GM18909 (cell line): ENCODE measurements around the gene NINJ2.

Source experiments
- ATAC-seq: cut with Tn5 transposase; IDR thresholded peaks from one replicate; pipeline ENCODE4 v1.9.1; 2021; ENCODE audit warnings: mild to moderate bottlenecking; ENCODE audit not compliant: unreplicated experiment, poor library complexity

The NINJ2 gene

GRCh38 chr12:575129-575502, 88.1 kb downstream of the NINJ2 start:
- ATAC-seq: no peak

DNA sequence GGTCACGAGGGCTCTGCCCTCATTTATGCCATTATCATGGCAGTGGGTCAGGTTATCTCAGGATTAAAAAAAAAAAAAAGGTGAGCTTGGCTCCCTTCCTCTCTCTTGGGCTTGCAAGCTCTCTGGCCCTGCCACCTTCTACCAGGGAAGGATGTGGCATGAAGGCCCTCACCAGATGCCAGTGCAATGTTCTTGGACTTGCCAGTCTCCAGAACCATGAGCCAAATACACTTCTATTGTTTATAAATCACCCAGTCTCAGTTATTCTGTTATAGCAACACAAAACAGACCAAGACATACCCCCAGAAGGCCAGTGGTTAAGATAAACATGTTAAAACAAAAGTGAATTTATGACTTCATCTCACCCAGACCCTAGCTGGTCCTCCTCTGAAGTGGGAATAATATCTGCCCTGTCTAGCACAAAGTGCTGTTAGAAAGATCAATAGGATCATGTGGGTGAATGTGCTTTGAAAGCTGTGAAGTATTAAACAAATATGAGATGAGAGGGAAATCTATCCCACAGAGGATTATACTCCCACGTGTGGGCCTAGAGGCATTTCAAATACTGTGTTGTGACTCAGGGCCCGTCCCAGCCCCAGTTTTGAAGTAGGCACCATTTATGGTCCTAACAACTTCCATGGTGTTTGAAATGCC, 88.6 kb downstream of the NINJ2 start:
- no peak for ATAC-seq

DNA sequence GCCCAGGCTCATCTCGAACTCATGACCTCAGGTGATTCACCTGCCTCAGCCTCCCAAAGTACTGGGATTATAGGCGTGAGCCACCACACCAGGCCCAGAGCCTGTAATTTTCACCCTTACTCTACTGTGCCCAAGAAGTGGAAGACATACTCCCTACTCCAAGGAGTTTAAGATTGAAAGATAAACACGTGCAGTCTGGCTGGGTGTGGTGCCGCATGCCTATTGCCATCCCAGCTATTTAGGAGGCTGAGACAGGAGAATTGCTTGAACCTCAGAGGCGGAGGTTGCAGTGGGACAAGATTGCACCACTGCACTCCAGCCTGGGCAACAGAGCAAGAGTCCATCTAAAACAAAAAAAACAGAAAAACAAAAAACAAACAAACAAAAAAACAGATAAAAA, 90.0 kb downstream of the NINJ2 start:
- no peak for ATAC-seq

DNA sequence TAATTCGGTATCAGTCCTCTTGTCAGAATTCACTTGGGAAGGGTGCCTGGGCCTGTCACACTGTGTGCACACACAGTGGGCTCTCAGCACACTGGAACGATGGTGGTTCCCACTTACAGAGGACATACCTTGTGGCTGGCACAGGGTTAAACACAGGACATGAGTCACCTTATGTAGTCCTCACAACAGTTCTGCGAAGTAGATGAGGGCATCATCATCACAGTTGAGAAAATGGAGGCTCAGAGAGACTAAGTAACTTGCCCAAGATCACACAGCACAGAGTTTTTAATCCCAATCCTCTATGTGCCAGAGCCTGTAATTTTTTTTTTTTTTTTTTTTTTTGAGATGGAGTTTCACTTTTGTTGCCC, 90.7 kb downstream of the NINJ2 start:
- no peak for ATAC-seq

DNA sequence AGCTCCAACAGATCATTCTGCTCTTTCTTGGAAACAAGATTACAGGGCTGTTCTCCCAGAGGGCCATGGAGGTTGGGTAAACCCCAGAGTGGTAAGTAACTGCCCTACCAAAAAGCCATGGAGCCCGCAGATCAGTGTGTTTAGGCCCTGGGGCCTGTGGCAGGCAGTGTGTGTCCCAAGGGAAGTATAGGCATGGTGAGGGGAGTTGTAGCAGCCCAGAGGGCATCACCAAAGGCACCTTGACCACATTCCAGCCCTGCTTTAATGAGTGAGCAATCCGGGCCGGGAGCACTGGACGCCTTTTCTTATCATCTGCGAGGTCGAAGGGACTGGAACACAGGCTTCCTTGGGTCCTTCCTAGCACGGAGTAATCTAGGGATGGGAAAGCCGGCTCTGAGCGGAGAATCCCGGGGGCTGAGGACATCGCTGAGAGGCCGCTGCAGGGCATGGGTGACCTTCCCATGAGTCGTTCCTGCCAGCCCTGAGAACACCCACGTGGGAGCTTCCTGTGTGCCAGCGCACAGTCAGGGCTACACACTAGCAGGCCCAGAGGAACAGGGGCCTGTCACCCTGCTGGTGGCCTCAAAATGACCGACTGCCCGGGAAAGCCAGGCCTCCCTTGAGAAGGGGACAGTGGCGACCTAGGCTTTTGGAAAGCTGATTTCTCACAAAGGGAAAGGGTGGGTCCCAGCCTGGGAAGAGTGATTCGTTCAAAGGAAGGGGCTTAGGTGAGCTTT, 91.3 kb downstream of the NINJ2 start:
- ATAC-seq: no peak

DNA sequence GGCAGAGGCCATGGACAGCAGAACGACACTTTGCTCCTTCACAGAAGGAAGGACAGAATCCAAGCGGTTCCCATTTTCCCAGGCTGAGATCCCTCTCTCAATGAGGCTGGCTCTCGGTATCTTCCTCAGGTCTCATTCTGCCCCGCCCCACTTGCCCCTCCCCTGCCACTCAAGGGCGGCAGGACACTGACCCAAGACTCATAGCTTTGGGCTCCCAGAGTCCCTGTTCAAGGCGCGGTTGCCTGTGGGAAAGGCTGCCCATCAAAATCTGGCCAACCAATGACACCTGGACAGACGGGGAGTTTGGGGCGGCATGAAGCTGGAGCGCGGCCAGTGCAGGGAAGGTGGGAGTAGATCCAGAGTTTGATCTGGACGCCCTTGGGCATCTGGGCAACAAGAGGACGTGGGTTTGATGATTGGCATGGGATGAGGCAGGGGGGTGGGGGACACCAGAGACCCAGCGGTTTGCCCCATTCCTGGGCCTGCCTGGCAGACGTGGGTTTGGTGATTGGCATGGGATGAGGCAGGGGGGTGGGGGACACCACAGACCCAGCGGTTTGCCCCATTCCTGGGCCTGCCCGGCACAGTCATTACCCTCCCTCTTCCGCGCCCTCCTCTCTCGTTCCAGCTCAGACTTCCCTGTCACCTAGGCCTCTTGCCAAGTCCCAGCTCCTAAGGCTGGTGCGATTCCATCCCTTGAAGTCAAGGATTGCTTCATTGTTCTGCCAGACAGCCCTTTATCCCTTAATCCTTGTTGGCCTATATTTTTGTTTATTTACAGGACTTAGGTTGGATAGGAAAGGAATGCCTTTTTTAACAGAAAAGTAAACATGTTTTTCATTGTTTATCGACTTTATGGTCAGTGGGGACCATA, 92.1 kb downstream of the NINJ2 start:
- no peak for ATAC-seq

DNA sequence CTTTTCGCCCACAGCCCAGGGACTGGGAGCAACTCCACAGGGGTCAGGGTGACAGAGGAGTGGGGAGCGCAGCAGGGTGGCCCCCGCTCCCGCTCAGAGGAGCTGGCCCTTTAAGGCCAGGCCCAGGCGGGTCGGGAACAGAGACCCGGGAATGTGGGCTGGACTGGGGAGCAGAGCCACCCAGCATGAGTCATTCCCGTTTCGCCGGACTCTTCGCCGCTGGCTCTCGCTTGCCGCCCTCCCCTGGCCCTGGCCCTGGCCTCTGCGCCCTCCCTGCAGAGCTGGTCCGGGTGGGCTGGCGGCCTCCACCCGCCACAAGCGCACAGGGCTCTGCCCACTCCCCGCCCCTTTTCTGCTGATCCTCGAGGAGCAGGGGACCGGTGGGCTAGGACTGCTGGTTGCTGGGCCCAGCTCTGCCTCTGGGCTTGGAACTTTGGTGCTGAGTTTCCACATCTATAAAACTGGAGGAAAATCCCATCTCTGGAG, 92.8 kb downstream of the NINJ2 start:
- no peak for ATAC-seq

DNA sequence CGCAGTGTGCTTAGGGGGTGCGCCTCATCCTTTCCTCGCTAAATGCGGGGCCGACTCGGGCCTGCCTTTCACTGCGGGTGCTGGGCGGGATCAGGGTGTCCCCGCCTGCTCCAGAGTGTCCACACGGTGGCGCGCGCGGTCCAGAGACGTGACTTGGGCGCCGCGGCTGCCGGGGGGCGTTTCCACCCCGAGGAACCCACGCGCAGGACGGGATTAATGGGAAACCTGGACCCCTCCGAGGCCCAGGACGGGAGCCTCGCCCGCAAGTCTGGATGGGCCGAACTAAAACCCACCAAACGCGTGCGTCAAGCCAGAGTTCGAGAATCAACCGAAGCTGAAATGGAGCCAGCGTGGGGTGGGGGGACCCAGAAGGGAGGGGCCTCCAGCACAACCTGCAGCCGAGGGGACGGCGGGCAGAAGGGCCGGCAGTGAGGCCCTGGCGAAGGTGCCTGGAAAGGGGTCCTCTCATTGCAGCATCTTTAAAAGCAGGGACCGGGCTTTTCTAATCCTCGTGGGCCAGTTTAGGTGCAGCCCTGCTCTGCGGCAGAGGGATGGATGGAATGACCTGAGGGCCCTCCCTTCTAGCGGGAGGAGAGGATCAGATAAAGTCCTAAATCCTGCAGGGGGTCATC, 93.3 kb downstream of the NINJ2 start:
- peak; percentile 68 for ATAC-seq

DNA sequence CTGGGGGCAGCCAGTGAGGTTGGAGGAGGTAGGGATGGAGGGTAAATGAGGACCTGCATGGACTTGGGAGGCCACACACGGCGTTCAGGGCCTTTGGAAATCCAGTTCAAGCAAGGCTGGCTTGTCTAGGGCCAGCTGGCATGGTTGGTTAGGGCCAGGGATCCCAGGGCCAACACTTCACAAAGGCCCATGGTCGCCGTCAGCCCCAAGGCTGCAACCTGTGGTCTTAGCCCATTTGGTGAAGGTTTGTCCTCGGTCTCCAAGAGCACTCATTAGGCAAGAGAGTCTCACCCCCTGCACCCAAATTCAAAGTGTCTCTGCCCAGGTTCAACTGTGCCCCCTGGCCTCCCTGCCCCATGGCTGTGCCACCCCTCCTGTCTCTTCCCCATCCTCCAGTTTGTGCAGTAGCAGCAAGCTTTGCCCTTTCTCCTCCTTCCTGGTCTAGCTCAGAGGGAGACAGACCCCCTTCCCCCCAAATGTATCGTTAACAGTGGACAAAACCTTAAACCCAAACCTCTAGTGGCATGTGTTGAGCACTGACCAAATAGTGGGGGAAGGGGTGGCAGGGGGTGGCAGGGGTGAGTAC, 94.1 kb downstream of the NINJ2 start:
- no peak for ATAC-seq

DNA sequence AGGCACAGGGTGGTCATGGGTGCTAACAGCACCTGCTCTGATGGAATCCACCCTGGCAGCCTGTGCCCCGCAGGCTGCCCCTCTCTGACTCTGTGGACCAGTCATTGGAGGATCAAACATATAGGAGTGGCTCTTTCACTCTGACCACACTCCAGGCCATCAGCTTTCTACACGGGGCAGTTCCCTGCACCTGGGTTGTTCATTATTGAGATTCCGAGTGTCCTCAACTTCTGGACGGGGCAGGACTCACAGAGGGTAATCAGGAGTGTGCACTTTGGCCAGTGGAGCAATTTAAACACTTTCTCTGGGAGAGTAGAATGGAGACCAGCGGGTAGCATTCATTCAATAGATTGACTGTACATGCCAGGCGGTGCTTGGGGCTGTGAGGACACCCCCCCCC, 94.8 kb downstream of the NINJ2 start:
- ATAC-seq: no peak

DNA sequence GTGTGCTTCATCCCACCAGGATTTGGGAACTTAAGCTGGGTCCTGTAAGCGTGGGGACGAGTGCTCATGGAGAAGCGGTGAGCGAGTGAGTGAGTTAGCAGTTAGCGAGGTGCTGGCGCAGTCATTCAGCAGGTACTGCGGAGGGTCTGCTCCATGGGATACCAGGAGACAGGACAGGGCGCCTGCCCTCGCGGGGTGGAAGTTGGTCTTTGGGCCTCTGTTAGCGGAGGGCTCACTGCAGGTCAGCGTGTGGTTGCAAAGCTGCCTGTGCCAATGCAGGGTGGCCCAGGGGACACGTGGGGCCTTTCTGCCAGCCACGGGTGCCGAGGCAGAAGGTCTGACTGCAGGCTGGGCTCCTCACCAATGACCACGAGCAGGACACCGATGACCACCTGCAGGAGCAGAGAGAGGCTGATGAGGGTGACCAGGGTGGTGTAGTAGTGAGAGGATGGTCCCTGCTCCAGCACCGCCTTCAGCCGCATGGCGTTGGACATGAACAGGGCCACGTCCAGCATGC, 97.6 kb downstream of the NINJ2 start:
- ATAC-seq: no peak

DNA sequence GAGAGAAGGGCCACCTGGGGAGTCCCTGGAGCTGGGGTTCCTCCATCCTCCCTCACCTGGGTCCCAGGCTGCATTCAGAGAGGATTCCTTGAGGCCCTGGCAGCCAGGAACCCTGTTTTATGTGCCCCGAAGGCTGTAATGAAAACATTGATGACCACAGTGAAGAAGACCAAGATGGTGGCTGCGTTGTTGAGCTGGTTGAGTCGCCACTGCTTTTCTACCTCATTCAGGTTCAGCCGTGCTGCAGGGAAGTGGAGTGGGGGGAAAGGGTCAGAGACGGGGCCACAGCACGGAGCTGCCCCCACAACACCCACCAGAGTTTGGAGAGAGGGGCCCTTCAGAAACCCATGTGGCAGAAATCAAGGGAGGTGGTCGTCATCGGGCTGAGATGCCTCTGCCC, 98.1 kb downstream of the NINJ2 start:
- no peak for ATAC-seq

GRCh38 chr12:563787-564298, 99.4 kb downstream of the NINJ2 start:
- ATAC-seq: no peak

- ATAC-seq: no peak
Measured at GRCh38 chr12:563250-563781, 99.9 kb downstream of the NINJ2 start.

DNA sequence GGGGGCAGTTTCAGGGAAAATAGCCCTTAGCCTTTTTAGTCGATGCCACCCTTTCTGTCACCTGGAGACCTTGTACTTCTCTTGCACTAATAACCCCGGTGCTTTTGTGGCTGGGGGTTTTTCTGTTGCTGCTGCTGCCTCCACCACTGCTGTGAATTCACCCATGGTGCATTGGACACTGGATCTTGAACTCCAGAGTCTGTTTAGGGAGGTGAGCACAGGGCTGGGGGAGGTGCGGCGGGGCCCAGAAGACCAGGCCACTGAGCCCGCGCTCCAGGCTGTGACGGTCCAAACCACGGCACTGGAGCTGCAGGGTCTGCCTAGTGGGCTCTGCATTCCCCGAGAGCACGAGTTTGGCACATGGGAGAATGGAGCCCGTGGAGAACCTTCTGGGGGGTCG, 100.6 kb downstream of the NINJ2 start:
- no peak for ATAC-seq

DNA sequence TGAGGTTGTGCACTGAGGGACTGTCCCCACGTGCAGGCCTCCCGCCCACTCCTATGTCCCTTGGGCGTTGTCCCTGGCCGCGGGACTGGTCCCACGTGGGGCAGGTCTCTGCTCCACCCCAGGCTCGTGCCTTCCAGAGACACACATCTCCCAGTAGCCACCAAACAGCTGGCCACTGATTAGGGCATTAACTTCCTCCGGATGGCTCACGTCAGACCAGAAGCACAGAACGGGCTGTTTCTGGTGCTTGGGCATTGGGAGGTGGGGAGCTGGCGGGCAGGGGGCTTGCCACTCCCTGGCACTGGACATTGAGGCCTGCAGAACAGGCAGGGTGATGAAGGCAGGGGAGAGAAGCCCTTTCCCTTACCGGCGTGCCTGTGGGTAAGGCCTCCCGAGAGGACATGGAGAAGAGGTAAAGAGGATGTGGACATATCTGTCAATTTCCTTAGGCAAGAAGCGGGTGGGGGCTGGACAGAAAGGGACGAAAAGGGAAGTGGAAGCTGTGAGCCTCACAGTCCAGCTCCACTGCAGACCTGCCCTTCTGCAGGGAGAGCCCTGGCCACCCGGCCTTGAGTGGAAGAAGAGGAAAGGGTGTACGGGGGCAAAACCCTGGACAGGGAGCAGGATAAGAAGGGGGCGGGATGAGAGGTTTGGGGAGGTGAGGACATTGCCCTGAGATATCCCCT, 101.2 kb downstream of the NINJ2 start:
- no peak for ATAC-seq

DNA sequence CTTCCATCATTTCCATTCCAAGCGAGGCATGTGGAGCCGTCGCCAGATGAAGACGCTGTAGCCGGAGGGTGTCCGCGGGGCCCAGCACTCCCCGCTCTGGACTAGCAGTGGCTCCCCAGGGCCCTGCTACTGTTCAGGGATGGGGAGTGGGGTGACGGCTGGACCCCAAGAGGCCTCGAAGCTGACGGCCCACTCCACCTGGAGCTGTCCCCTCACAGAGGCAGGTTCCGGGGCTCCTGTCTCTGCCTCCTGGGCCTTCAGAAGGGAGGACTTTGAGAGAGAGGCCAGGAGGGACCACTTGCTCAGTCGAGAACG, 101.9 kb downstream of the NINJ2 start:
- no peak for ATAC-seq

- ATAC-seq: no peak
Measured at GRCh38 chr12:560691-561390, 102.4 kb downstream of the NINJ2 start.
